ENCODE results near the gene GALK1. TPM values are rescaled to one million over a fixed set of nuclear protein-coding genes. Genes with fewer than 3 reads are reported as not detected.
A peak's percentile ranks its signal among the peaks of the same experiment; 100 is the strongest.

Gene GALK1
- total and polyA plus RNA-seq, 9 of the 15 experiments (the other 6 are each of a cell fraction or from before 2014, with no cell fraction given), result 0.45 to 51.6 (median 17.4) TPM

- TF ChIP-seq ZNF318 (IDR thresholded peaks at IDR 0.05; ENCODE audit: borderline replicate concordance in 1 of 2, low read depth in 1 of 2) (no peak), KLF10 (CRISPR knock-in tag; IDR thresholded peaks at IDR 0.05) (0 out of 2 replicates have a peak, but pooled peaks have one; percentile 76), ELK1 (CRISPR knock-in tag; IDR thresholded peaks at IDR 0.05) (no peak), ZNF780A (CRISPR knock-in tag; IDR thresholded peaks at IDR 0.05) (no peak), ZNF445 (CRISPR knock-in tag; IDR thresholded peaks at IDR 0.05; ENCODE audit: low read depth) (no peak), GABPB2 (CRISPR knock-in tag; conservative IDR thresholded peaks at IDR 0.05) (no peak), ZNF639 (CRISPR knock-in tag; conservative IDR thresholded peaks at IDR 0.05 in 1 of 2, IDR thresholded peaks at IDR 0.05 in 1 of 2) (peak in 1 of 2 experiments; percentile 94; a peak in 2 of 4 replicates), NELFE (IDR thresholded peaks at IDR 0.05; ENCODE audit: insufficient read depth, insufficient read length) (no peak), ZNF121 (CRISPR knock-in tag; conservative IDR thresholded peaks at IDR 0.05) (no peak), KDM5B (IDR thresholded peaks at IDR 0.05; ENCODE audit: insufficient replicate concordance, low read depth, low read length) (peak; percentile 82), PHF21A (IDR thresholded peaks at IDR 0.05; ENCODE audit: borderline replicate concordance, low read depth) (no peak), TAF15 (IDR thresholded peaks at IDR 0.05; ENCODE audit: low read depth, low read length) (no peak), TARDBP (IDR thresholded peaks at IDR 0.05) (no peak), ETV6 (IDR thresholded peaks at IDR 0.05; ENCODE audit: borderline replicate concordance in 1 of 2, low read depth in 2 of 2, low read length in 1 of 2) (no peak), ETV6 (CRISPR knock-in tag; IDR thresholded peaks at IDR 0.05; ENCODE audit: borderline replicate concordance) (peak; percentile 21; the same call in 1 of the 2 replicates)
Measured at GRCh38 chr17:75785016-75785890, 20.3 kb upstream of the GALK1 start (continued).

All from K562 (cell line).